ENCODE data around the gene DVL1.

DVL1 gene

GRCh38 chr1:1340185-1340584, 9.0 kb downstream of the DVL1 start:
- no peak for FAIRE-seq

- no peak for FAIRE-seq
These were observed 10.9 kb downstream of the DVL1 start for GRCh38 chr1:1338278-1338677.

- FAIRE-seq = no peak
These were observed 11.4 kb downstream of the DVL1 start for GRCh38 chr1:1337793-1338147.

DNA sequence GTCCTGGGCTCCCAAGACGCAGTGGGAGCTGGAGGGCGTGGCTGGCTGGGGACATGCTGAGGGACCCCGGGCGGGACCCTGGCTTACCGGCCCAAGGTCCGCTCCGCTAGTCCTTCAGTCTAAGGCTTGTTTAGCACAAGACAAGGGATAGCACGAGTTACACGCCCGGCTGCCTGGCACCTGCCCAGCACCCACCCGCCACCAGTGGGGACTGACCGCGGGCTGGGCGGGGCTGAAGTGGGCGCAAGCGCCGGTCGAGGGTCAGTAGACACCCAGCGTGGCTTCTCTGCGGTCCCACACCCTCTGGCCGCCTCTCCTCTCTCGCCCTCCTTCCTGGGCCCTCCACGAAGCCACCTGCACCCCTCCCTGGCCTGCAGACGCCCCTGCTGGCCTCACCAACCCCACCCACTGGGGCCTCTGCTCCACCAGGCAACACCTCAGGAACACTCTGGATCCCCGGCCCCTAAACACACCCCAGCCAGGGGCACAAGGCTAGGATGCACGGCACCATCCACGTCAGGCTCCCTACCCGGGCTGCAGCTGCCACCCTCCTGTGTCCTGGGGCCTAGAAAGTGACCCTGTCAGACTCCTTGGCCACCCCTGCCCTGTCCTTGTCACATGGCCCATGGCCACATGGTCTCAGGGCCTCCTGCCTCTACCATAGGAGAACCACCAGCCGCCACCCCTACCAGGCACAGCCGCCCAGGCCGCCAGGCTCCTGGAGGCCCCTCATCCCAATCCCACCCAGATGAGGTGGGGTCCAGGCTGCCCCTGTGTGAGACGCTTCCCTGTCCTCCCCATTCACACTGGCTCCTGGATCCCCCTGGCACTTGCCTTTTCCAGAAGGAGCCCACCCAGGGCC, 12.1 kb downstream of the DVL1 start:
- FAIRE-seq = no peak

DNA sequence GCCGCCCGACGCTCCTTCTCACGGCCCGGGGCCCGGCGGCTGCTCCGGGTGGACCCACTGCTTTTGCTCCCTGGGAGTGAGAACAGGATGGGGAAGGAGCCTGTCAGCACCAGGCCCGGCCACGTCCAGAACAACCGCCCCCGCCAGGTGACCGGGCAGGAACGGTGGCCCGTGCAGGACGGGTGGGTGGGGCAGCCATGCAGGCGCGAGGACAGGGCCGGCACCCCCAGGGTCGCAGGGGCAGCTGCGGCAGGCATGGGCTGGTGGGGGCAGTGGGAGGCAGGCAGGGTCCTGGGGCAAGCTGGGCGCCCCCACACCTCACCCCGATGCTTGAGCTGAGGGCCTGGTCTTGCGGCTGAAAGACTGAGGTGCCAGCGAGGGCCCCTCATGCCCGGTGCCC, 12.8 kb downstream of the DVL1 start:
- FAIRE-seq = no peak

- no peak for FAIRE-seq
These were observed 13.4 kb downstream of the DVL1 start for GRCh38 chr1:1335792-1336248.

- no peak for FAIRE-seq
These were observed 13.9 kb downstream of the DVL1 start for GRCh38 chr1:1335283-1335682.

DNA sequence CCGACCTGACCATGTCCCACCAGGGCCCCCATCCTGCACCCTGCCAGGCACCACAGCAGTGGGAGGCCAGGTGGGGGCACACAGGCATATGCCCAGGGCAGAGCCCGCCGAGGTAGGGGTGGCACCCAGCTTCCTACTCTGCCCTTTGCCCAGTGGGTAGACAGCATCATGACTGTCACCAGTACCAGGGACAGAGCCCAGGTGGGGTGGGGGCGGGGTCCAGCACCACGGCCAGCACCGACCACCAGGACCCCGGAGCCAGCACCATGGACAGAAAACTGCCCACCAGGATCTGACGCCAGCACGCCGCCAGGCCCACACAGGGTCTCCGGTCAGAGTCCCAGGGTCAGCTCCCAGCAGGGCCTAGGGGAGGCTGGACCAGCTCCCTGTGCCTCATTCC, 14.4 kb downstream of the DVL1 start:
- FAIRE-seq = no peak

- no peak for FAIRE-seq
These were observed 15.5 kb downstream of the DVL1 start for GRCh38 chr1:1333551-1334241.

GRCh38 chr1:1332774-1333480, 16.3 kb downstream of the DVL1 start:
- no peak for FAIRE-seq

- FAIRE-seq = no peak
These were observed 17.0 kb downstream of the DVL1 start for GRCh38 chr1:1332031-1332755.

- no peak for FAIRE-seq
These were observed 17.9 kb downstream of the DVL1 start, which contains the start of gene TAS1R3 for GRCh38 chr1:1331068-1331965. Gene TAS1R3, plus strand, starts transcription at chr1:1331280. Its CDS starts 66 bp downstream, at chr1:1331346.

- no peak for FAIRE-seq
These were observed 18.7 kb downstream of the DVL1 start for GRCh38 chr1:1330366-1331067.

DNA sequence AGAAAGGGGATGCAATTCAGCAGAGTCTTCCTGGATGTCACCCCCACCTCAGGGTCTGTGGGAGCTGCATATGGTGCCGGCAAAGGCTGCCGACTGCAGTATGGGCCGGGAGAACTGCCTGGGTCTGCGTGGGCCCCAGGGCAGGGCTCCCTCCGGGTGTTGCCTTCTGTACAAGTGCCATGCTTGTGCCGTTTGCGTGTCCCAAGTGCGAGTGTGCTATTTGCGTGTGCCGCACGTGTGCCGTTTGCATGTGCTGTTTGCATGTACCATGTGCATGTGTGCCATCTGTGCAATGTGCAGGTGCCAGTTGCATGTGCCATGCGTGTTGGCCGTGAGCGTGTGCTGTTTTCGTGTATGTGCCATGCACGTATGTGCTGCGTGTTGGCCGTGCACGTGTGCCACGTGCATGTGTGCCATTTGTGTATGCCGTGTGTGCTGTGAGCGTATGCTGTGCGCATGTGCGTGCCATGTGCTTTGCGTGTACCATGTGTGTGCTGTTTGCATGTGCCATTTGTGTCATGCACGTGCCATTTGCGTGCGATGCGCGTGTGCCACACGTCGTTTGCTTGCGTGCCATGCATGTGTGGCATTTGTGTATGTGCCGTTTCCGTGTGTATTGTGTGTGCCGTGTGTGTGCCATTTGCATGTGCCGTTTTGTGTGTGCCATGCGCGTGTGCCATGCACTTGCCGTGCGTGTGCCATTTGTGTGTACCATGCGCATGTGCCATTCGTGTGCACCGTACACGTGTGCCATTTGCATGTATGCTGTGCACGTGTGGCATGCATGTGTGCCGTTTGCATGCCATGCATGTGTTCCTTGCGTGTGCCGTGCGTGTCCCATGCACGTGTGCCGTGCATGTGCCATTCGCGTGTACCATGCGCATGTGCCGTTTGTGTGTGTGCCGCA, 19.7 kb downstream of the DVL1 start:
- FAIRE-seq = no peak

DNA sequence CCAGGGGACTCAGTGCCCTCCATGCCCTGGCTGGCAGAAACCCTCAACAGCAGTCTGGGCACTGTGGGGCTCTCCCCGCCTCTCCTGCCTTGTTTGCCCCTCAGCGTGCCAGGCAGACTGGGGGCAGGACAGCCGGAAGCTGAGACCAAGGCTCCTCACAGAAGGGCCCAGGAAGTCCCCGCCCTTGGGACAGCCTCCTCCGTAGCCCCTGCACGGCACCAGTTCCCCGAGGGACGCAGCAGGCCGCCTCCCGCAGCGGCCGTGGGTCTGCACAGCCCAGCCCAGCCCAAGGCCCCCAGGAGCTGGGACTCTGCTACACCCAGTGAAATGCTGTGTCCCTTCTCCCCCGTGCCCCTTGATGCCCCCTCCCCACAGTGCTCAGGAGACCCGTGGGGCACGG, 21.0 kb downstream of the DVL1 start:
- FAIRE-seq = no peak

- no peak for FAIRE-seq
These were observed 21.9 kb downstream of the DVL1 start for GRCh38 chr1:1327291-1327690.

DNA sequence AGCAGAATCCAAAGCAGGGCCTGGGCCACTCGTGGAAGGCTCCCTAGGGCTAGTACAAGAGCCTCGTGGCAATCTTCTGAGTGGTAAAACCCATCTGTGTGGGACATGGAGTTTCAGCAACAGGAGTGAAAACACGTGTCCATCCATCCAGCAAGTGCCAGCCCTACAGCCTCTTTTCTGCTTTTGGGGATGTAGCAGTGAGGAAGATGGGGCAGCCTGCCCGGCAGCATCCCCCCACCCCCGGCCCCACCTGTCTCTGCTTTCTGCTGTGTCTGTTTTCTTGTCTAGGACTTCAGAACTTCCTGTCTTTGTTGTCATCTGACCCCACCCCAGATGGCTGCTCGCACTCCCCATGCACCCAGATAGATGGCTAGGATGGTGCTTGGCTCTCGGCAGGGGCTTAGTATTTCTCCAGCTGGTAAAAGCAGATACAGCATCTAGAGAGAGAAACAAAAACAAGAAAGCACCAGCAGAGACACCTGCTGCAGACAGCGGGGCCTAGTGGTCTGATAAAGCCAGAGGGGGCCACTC, 23.1 kb downstream of the DVL1 start:
- FAIRE-seq = no peak

- FAIRE-seq = no peak
These were observed 23.7 kb downstream of the DVL1 start for GRCh38 chr1:1325288-1326074.
